Naive B cell (primary cell): Measurements from ENCODE around the gene RBMS3. TPM values are rescaled to one million over a fixed set of nuclear protein-coding genes. Genes with fewer than 3 reads are reported as not detected.

Experiments used
- ATAC-seq, 2 donors: fragments of 150-1000 bp; cut with Tn5 transposase; 2 replicates each; pipeline ENCODE4 v1.10.0; 2021; ENCODE audit warnings: low read depth in 2 of 2, mild to moderate bottlenecking in 2 of 2, moderate library complexity in 2 of 2
- DNase-seq: peaks from one replicate; pipeline ENCODE4 v3.0.0; 2022
- H3K27ac Mint-ChIP-seq, 6 donors: one replicate each; pipeline ENCODE4 v1.8.0; 2020 to 2022; ENCODE audit warnings: mild to moderate bottlenecking in 6 of 6, mixed read lengths in 6 of 6, moderate library complexity in 5 of 6, inconsistent platforms in 2 of 6
- H3K27me3 Mint-ChIP-seq, 3 donors: one replicate each; pipeline ENCODE4 v1.8.0; 2021 to 2022; ENCODE audit warnings: mixed read lengths in 3 of 3, mild to moderate bottlenecking in 1 of 3
- H3K36me3 Mint-ChIP-seq, 2 donors: one replicate each; pipeline ENCODE4 v1.8.0; 2020 to 2022; ENCODE audit warnings: mixed read lengths in 2 of 2, inconsistent platforms in 1 of 2, mild to moderate bottlenecking in 1 of 2
- H3K4me1 Mint-ChIP-seq, 3 donors: one replicate each; pipeline ENCODE4 v1.8.0; 2020 to 2022; ENCODE audit warnings: mixed read lengths in 3 of 3, inconsistent platforms in 1 of 3, mild to moderate bottlenecking in 1 of 3, moderate library complexity in 1 of 3
- H3K4me3 Mint-ChIP-seq, 8 donors: one replicate each; pipeline ENCODE4 v1.8.0; 2020 to 2022; ENCODE audit warnings: mild to moderate bottlenecking in 8 of 8, mixed read lengths in 8 of 8, moderate library complexity in 8 of 8, inconsistent platforms in 2 of 8
- H3K9me3 Mint-ChIP-seq, 7 donors: one replicate each; pipeline ENCODE4 v1.8.0; 2020 to 2022; ENCODE audit warnings: mixed read lengths in 7 of 7, mild to moderate bottlenecking in 5 of 7, inconsistent platforms in 2 of 7, moderate library complexity in 1 of 7
- polyA plus RNA-seq, 6 donors: library from polyadenylated mRNA; unstranded; fragments of 300-500 nt; fragmentation: Illumina TruSeq; gene quantifications; one replicate each; pipeline ENCODE4 v1.2.3, GENCODE V29; 2021; ENCODE audit warnings: low read depth in 6 of 6

Gene RBMS3
- polyA plus RNA-seq, 6 donors from 2014 or later = 0.12 to 1.3 (median 0.45) TPM; not detected in 3

GRCh38 chr3:29581311-29581710, 300.4 kb downstream of the RBMS3 start:
- DNase-seq = no peak
- H3K4me1 Mint-ChIP-seq = no peaks in the 10 kb centered on the region
- H3K27ac Mint-ChIP-seq = no peak overlapping the region
- H3K36me3 Mint-ChIP-seq = no peaks in the 10 kb centered on the region
- H3K27me3 Mint-ChIP-seq = peaks cover 0 to 4% (median 0%) of the 10 kb centered on the region in 3 donors
- no peak for ATAC-seq
- H3K4me3 Mint-ChIP-seq = no peak overlapping the region
- H3K9me3 Mint-ChIP-seq = peaks cover 0 to 2% (median 0%) of the 10 kb centered on the region in 7 donors

- no peaks in the 10 kb centered on the region for H3K36me3 Mint-ChIP-seq
- no peak overlapping the region for H3K4me3 Mint-ChIP-seq
- DNase-seq = no peak
- ATAC-seq = no peak
- peaks cover 0 to 7% (median 0%) of the 10 kb centered on the region in 3 donors for H3K27me3 Mint-ChIP-seq
- peaks cover 0 to 2% (median 0%) of the 10 kb centered on the region in 7 donors for H3K9me3 Mint-ChIP-seq
- no peaks in the 10 kb centered on the region for H3K4me1 Mint-ChIP-seq
- no peak overlapping the region for H3K27ac Mint-ChIP-seq
Measured at GRCh38 chr3:29582273-29582672, 301.4 kb downstream of the RBMS3 start.

- peaks cover 0 to 1% (median 0%) of the 10 kb centered on the region in 7 donors for H3K9me3 Mint-ChIP-seq
- ATAC-seq (no peak), DNase-seq (no peak)
- H3K4me3 Mint-ChIP-seq = no peak overlapping the region
- no peaks in the 10 kb centered on the region for H3K4me1 Mint-ChIP-seq
- H3K27ac Mint-ChIP-seq = no peak overlapping the region
- H3K36me3 Mint-ChIP-seq = no peaks in the 10 kb centered on the region
- H3K27me3 Mint-ChIP-seq = peaks cover 0 to 7% (median 0%) of the 10 kb centered on the region in 3 donors
Measured at GRCh38 chr3:29583861-29584260, 303.0 kb downstream of the RBMS3 start.

- no peak for ATAC-seq
- Mint-ChIP-seq H3K27me3 (peaks cover 0 to 7% (median 0%) of the 10 kb centered on the region in 3 donors), H3K36me3 (no peaks in the 10 kb centered on the region), H3K4me1 (no peaks in the 10 kb centered on the region), H3K27ac (no peak overlapping the region), H3K9me3 (peaks cover 0 to 1% (median 0%) of the 10 kb centered on the region in 7 donors), H3K4me3 (no peak overlapping the region)
- DNase-seq = no peak
Measured at GRCh38 chr3:29585368-29585767, 304.5 kb downstream of the RBMS3 start.

- H3K4me3 Mint-ChIP-seq = no peak overlapping the region
Measured at GRCh38 chr3:29587340-29587739, 306.5 kb downstream of the RBMS3 start.

GRCh38 chr3:29590012-29590411, 309.1 kb downstream of the RBMS3 start:
- H3K36me3 Mint-ChIP-seq = no peaks in the 10 kb centered on the region
- no peak for DNase-seq
- H3K4me1 Mint-ChIP-seq = no peaks in the 10 kb centered on the region
- no peak overlapping the region for H3K4me3 Mint-ChIP-seq
- ATAC-seq = no peak
- peaks cover 0 to 7% (median 0%) of the 10 kb centered on the region in 3 donors for H3K27me3 Mint-ChIP-seq
- no peak overlapping the region for H3K27ac Mint-ChIP-seq
- peaks cover 0 to 11% (median 4%) of the 10 kb centered on the region in 7 donors for H3K9me3 Mint-ChIP-seq

More at GRCh38 chr3:29587340-29587739, 306.5 kb downstream of the RBMS3 start:
- no peak for DNase-seq
- no peaks in the 10 kb centered on the region for H3K36me3 Mint-ChIP-seq
- H3K27ac Mint-ChIP-seq = no peak overlapping the region
- no peak for ATAC-seq
- H3K4me1 Mint-ChIP-seq = no peaks in the 10 kb centered on the region
- H3K9me3 Mint-ChIP-seq = peaks cover 0 to 8% (median 3%) of the 10 kb centered on the region in 7 donors
- peaks cover 0 to 7% (median 0%) of the 10 kb centered on the region in 3 donors for H3K27me3 Mint-ChIP-seq

- no peak for DNase-seq
- Mint-ChIP-seq H3K9me3 (peaks cover 0 to 11% (median 4%) of the 10 kb centered on the region in 7 donors), H3K4me3 (no peak overlapping the region), H3K4me1 (no peaks in the 10 kb centered on the region), H3K36me3 (no peaks in the 10 kb centered on the region), H3K27ac (no peak overlapping the region), H3K27me3 (peaks cover 0 to 6% (median 0%) of the 10 kb centered on the region in 3 donors)
- ATAC-seq = no peak
Measured at GRCh38 chr3:29590461-29590860, 309.6 kb downstream of the RBMS3 start.

- Mint-ChIP-seq H3K27me3 (peaks cover 0 to 3% (median 0%) of the 10 kb centered on the region in 3 donors), H3K9me3 (peaks cover 0 to 11% (median 4%) of the 10 kb centered on the region in 7 donors), H3K4me1 (no peaks in the 10 kb centered on the region), H3K4me3 (no peak overlapping the region), H3K27ac (no peak overlapping the region), H3K36me3 (no peaks in the 10 kb centered on the region)
- DNase-seq = no peak
- ATAC-seq = no peak
Measured at GRCh38 chr3:29591579-29591978, 310.7 kb downstream of the RBMS3 start.

GRCh38 chr3:29593802-29594201, 312.9 kb downstream of the RBMS3 start:
- no peak for ATAC-seq
- H3K9me3 Mint-ChIP-seq = peaks cover 0 to 11% (median 4%) of the 10 kb centered on the region in 7 donors
- no peak overlapping the region for H3K27ac Mint-ChIP-seq
- DNase-seq = no peak
- H3K36me3 Mint-ChIP-seq = no peaks in the 10 kb centered on the region
- H3K4me3 Mint-ChIP-seq = no peak overlapping the region
- H3K27me3 Mint-ChIP-seq = no peaks in the 10 kb centered on the region
- no peaks in the 10 kb centered on the region for H3K4me1 Mint-ChIP-seq

- Mint-ChIP-seq H3K9me3 (peaks cover 0 to 11% (median 4%) of the 10 kb centered on the region in 7 donors), H3K27me3 (no peaks in the 10 kb centered on the region), H3K36me3 (no peaks in the 10 kb centered on the region), H3K4me1 (no peaks in the 10 kb centered on the region), H3K4me3 (no peak overlapping the region), H3K27ac (no peak overlapping the region)
- ATAC-seq = no peak
- DNase-seq = no peak
Measured at GRCh38 chr3:29594261-29594660, 313.4 kb downstream of the RBMS3 start.

- no peak for ATAC-seq
Measured at GRCh38 chr3:29597376-29598008, 316.6 kb downstream of the RBMS3 start.

GRCh38 chr3:29601861-29602585, 321.2 kb downstream of the RBMS3 start:
- DNase-seq = no peak
- Mint-ChIP-seq H3K9me3 (peaks cover 0 to 2% (median 0%) of the 10 kb centered on the region in 7 donors), H3K4me1 (no peaks in the 10 kb centered on the region), H3K4me3 (no peak overlapping the region), H3K36me3 (no peaks in the 10 kb centered on the region), H3K27me3 (peaks cover 0 to 7% (median 0%) of the 10 kb centered on the region in 3 donors), H3K27ac (no peak overlapping the region)
- no peak for ATAC-seq

More at GRCh38 chr3:29597376-29598008, 316.6 kb downstream of the RBMS3 start:
- H3K4me3 Mint-ChIP-seq = no peak overlapping the region
- no peaks in the 10 kb centered on the region for H3K4me1 Mint-ChIP-seq
- H3K27me3 Mint-ChIP-seq = no peaks in the 10 kb centered on the region
- no peaks in the 10 kb centered on the region for H3K36me3 Mint-ChIP-seq
- H3K27ac Mint-ChIP-seq = no peak overlapping the region
- peaks cover 0 to 5% (median 1%) of the 10 kb centered on the region in 7 donors for H3K9me3 Mint-ChIP-seq
- no peak for DNase-seq

GRCh38 chr3:29605845-29606244, 325.0 kb downstream of the RBMS3 start:
- DNase-seq = no peak
- Mint-ChIP-seq H3K27me3 (peaks cover 0 to 7% (median 0%) of the 10 kb centered on the region in 3 donors), H3K4me1 (no peaks in the 10 kb centered on the region), H3K4me3 (no peak overlapping the region), H3K9me3 (peaks cover 0 to 2% (median 0%) of the 10 kb centered on the region in 7 donors), H3K36me3 (no peaks in the 10 kb centered on the region), H3K27ac (no peak overlapping the region)
- ATAC-seq = no peak

- Mint-ChIP-seq H3K9me3 (peaks cover 0 to 2% (median 0%) of the 10 kb centered on the region in 7 donors), H3K4me1 (no peaks in the 10 kb centered on the region), H3K36me3 (no peaks in the 10 kb centered on the region), H3K4me3 (no peak overlapping the region), H3K27ac (no peak overlapping the region), H3K27me3 (peaks cover 0 to 7% (median 0%) of the 10 kb centered on the region in 3 donors)
- ATAC-seq (no peak), DNase-seq (no peak)
Measured at GRCh38 chr3:29606416-29606815, 325.5 kb downstream of the RBMS3 start.
